HepG2 (cell line): ENCODE data around the gene DNAJC28.

Source experiments
- AHR ChIP-seq: IDR thresholded peaks from 2 replicates; pipeline ENCODE4 v1.6.1; 2018; ENCODE audit warnings: missing genetic modification reagents, missing compliant biosample characterization
- CTCF ChIP-seq: sonication (generic); formaldehyde crosslinking; IDR thresholded peaks from 2 replicates; pipeline ENCODE4 v1.5.0; 2020; ENCODE audit warnings: mild to moderate bottlenecking, missing genetic modification reagents, moderate library complexity
- GABPA ChIP-seq, 2 experiments: IDR thresholded peaks; 2 replicates each; pipeline ENCODE4 v1.6.1; 2011 to 2016; ENCODE audit warnings: low read depth in 2 of 2, low read length in 1 of 2, missing biosample characterization in 1 of 2, missing genetic modification characterization in 1 of 2
- HNF4G ChIP-seq, 2 experiments: sonication (generic) in 1 of 2; formaldehyde crosslinking in 1 of 2; IDR thresholded peaks; 2 replicates each; pipeline versions ENCODE4 v1.4.0 to v1.6.1; 2011 to 2020; ENCODE audit warnings: borderline replicate concordance in 2 of 2, low read depth in 2 of 2, mild to moderate bottlenecking in 2 of 2, low read length in 1 of 2, missing genetic modification reagents in 1 of 2, moderate library complexity in 1 of 2
- KLF11 ChIP-seq: IDR thresholded peaks from 2 replicates; pipeline ENCODE4 v1.6.1; 2016; ENCODE audit warnings: missing compliant biosample characterization
- MIXL1 ChIP-seq: IDR thresholded peaks from 2 replicates; pipeline ENCODE4 v1.6.1; 2016
- SIX1 ChIP-seq: sonication (generic); formaldehyde crosslinking; IDR thresholded peaks from 2 replicates; pipeline ENCODE4 v1.4.0; 2020; ENCODE audit warnings: missing genetic modification reagents, borderline replicate concordance
- SMAD3 ChIP-seq: sonication (generic); formaldehyde crosslinking; IDR thresholded peaks from 2 replicates; pipeline ENCODE4 v1.4.0; 2020; ENCODE audit warnings: missing genetic modification reagents
- SMC3 ChIP-seq: IDR thresholded peaks from 2 replicates; pipeline ENCODE4 v1.6.1; 2011; ENCODE audit warnings: low read length, improper control_type of control experiment
- TCF7 ChIP-seq: sonication (generic); IDR thresholded peaks from 2 replicates; pipeline ENCODE4 v1.6.1; 2016; ENCODE audit warnings: antibody characterized with exemption, low read depth
- ZFX ChIP-seq: sonication (generic); formaldehyde crosslinking; IDR thresholded peaks from 2 replicates; pipeline ENCODE4 v1.4.0; 2020; ENCODE audit warnings: mild to moderate bottlenecking, low read depth, missing genetic modification reagents, moderate library complexity
- ZNF138 ChIP-seq: sonication (generic); formaldehyde crosslinking; IDR thresholded peaks from 2 replicates; pipeline ENCODE4 v1.5.0; 2020; ENCODE audit warnings: mild to moderate bottlenecking, low read depth, missing genetic modification reagents

- TF ChIP-seq TCF7: no peak
- no peak for TF ChIP-seq KLF11 (CRISPR knock-in tag)
- no peak for TF ChIP-seq AHR (CRISPR knock-in tag)
- no peak for TF ChIP-seq ZNF138 (CRISPR knock-in tag)
- TF ChIP-seq SIX1 (CRISPR knock-in tag): no peak
- no peak for TF ChIP-seq SMAD3 (CRISPR knock-in tag)
- no peak for TF ChIP-seq HNF4G (IDR thresholded peaks at IDR 0.05; ENCODE audit: borderline replicate concordance, low read depth, low read length)
- no peak for TF ChIP-seq HNF4G (CRISPR knock-in tag; IDR thresholded peaks at IDR 0.05; ENCODE audit: borderline replicate concordance, low read depth)
- no peak for TF ChIP-seq CTCF (CRISPR knock-in tag)
- TF ChIP-seq MIXL1: no peak
- no peak for TF ChIP-seq GABPA (IDR thresholded peaks at IDR 0.05; ENCODE audit: low read depth, low read length)
- TF ChIP-seq GABPA (CRISPR knock-in tag; IDR thresholded peaks at IDR 0.05; ENCODE audit: low read depth): no peak
- TF ChIP-seq SMC3: no peak
- no peak for TF ChIP-seq ZFX (CRISPR knock-in tag)
Observed at GRCh38 chr21:33443194-33443593, 48.3 kb downstream of the DNAJC28 start.
